Myocyte (in vitro differentiated cells): ENCODE results near the gene SYCE1L. TPM values are rescaled to one million over a fixed set of nuclear protein-coding genes. Genes with fewer than 3 reads are reported as not detected.
"Not testable (repeated sequence)": the region's sequence is repeated elsewhere in the genome, so short reads cannot be mapped to it uniquely, and the experiment has no call there.

Experiments
- DNase-seq: peaks from one replicate; pipeline ENCODE4 v3.0.0-alpha.2; 2012; ENCODE audit warnings: low read depth
- total RNA-seq: library from RNA; depleted of rRNA; stranded (reverse); fragments of >200 nt; gene quantifications from 2 replicates; pipeline ENCODE4 v1.2.3, GENCODE V29; 2014

The SYCE1L gene
- total RNA-seq, 1 donor from 2014 or later = 0.45 TPM

DNA sequence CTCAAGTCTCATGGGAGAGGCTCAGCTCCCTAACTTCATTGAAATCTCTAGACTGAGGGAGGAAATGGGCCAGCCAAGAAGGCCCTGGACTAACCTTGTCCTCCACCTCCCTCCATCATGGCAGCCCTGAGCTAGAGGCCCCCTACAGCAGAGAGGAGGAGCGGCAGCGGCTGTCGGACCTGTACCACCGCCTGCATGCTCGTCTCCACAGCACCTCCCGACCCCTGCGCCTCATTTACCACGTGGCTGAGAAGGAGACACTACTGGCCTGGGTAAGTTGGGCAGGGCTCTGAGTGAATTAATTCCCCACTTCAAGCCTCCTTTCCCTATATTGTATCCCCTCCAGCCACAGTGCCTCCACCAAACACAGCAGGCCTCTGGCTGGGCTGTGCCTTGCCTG lies 3.8 kb upstream of the SYCE1L start:
- DNase-seq = no peak

- no peak for DNase-seq
These were observed 1.5 kb upstream of the SYCE1L start for GRCh38 chr16:77197747-77198146.

- no peak for DNase-seq
These were observed 7.3 kb downstream of the SYCE1L start for GRCh38 chr16:77206533-77206932.

- no peak for DNase-seq
These were observed 7.8 kb downstream of the SYCE1L start for GRCh38 chr16:77207030-77207429.

- DNase-seq = no peak
These were observed 9.2 kb downstream of the SYCE1L start for GRCh38 chr16:77208382-77208781.

DNA sequence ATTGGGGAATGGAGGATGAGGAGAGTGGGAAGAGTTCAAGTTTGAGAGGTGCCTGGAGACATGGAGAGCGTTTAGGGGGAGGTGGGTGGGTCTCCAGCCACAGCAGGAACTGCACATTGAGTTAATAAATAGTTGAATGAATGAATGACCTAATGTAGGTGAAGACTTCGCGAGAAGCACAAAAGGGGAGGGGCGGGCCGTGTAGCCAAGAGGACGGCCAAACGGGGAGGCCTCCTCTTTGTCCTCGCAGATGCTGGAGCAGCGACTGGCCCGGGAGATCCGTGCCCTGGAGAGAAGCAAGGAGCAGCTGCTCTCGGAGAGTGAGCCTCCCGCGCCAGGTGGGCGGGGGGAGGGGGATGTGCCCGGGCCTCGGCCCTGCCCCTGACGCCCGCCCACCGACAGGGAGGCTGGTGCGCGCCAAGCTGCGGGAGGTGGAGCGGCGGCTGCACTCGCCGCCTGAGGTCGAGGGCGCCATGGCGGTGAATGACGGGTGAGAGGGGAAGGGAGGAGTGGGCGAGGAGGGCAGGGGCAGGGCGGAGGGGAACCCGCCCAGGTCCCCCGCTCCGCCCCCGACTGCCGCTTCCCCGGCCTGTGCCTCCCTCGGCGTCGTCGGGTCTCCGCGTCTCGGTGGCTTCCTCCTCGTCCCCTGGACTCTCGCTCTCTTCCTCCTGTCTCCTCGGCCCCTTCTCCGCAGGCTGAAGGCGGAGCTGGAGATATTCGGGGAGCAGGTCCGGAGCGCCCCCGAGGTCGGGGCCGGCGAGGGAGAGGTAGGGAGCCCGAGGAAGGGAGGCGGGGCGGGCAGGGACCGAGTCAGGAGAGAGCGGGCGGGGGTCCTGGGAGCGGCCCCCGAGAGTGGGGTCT lies 12.9 kb downstream of the SYCE1L start:
- DNase-seq = peak; percentile 77

DNA sequence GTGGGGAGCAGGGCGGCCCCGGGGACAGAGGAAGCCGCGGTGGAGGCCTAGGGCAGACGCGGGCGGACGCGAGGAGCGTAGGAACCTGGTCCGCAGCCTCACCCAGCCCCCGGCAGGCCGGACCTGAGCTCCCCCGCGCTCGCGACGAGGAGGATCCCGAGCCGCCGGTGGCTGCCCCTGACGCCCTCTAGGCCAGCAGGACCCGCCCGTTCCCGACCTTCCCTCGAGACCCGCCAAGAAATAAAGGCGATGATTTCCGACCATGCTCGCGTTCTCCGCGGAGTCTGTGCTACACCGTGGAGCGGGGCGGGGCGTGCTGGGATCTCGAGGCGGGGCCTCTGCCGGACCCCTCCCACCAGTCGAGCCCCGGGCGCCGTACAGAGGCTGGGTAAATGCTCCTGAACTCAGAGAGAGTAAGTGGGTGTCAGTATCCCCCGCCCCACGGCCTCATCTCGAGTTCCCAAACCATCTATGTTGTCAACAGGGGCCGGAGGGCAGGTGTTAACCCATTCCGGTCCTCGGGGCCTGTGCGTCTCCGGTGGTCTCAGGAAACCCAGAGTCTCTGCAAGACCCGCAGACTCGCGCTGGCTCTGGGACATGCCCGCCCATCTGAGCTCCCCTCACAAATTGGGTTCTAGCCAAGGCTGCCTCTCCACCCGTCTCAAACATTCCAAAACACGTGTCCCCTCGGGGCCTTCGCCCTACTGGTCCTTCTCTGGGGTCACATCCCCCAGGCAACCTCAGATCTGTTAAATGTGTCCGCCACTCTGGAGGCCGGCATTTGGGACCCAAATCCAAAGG lies 13.7 kb downstream of the SYCE1L start:
- DNase-seq = peak; percentile 36

DNA sequence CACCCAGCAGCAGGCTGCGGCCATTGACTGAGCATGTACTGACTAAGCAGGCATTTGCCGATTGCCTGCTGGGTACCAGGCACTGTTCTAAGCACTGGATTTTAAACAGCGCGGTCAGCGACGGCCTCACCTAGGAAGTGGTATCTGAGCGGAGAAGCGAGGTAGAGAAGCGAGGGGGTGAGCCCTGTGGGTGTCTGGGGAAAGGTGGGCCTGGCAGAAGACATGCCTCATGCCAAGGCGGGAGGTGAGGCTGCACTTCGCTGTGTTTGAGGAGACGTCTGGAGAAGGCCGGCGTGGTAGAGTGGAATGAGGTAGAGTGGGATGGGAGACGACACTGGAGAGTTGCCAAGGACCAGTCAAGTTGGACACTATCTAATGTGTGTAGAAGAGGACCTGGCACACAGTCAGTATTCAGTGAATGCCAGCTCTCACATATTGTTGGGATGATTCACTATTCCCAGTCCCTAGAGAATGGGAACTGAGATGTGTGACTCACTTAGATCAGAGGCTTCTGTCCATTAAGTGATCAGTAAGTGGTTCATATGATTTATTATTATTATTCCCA lies 14.4 kb downstream of the SYCE1L start:
- peak; percentile 88 for DNase-seq

DNA sequence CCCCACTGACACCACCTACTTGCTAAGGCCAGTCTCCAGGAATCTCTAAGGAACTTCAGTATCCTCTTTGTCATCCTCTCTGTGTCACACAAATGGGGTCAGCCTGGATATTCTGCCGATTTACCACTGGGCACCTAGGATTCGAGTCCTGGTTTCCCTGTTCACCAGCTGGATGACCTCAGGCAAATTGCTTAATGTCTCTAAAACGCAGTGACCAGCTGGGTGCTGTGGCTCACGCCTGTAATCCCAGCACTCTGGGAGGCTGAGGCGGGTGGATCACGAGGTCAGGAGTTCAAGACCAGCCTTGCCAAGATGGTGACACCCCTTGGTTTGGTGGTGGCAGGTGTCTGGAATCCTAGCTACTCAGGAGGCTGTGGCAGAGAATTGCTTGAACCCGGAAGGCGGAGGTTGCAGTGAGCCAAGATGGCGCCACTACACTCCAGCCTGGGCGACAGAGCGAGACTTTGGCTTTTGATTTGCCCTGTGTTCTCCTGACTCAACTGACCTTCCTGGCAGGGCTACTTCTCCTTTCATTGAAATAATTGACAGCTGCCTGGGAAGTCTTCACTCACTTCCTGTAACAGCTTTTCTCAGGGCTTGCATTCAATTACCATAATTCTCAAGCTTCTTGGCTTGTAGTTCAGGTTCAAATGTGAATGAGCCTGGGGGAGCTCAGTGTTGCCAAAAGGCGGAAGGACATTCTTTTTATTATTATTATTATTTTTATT lies 15.4 kb downstream of the SYCE1L start:
- no peak for DNase-seq

- no peak for DNase-seq
These were observed 20.2 kb downstream of the SYCE1L start for GRCh38 chr16:77219437-77219836.

- no peak for DNase-seq
These were observed 21.2 kb downstream of the SYCE1L start for GRCh38 chr16:77220427-77220826.

DNA sequence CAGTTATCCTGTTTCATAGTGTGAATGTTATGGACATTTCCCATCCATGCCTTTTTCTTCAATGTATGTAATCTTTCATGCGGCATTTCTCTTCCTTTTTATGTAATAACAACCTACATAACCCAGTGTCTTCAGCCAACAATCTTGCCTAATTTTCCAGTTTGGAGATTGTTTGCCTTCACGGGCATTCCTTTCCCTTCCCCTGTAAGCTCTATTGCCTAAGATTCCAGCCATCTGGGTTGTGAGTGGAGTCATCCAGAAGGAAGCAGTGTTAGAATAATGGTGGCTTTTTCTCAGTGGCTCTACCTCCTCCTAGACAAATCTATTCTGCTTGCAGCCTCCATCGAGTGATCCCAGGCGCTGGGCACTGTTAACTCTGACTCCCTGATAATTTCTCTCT lies 22.3 kb downstream of the SYCE1L start:
- no peak for DNase-seq

DNA sequence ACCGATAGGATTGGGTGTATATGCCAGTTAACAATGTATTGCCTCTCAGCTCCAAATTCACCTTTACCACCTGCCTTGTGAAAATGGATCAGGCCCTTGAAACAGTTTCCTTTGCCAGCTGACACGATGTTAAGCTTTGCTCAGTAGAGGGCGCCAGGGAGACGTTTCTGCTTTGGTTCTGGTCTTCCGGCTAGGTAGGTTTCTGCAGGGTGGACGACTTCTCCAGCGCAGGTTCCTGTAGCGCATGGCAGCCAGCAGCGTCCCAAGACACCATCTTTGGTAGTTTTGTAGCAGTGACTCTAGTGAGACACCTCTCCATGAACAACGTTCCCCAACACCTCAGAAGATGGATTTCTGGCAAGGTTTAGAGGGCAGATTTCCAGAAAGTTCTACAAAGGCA lies 24.0 kb downstream of the SYCE1L start:
- DNase-seq = no peak

GRCh38 chr16:77225182-77225581 lies 26.0 kb downstream of the SYCE1L start:
- no peak for DNase-seq

DNA sequence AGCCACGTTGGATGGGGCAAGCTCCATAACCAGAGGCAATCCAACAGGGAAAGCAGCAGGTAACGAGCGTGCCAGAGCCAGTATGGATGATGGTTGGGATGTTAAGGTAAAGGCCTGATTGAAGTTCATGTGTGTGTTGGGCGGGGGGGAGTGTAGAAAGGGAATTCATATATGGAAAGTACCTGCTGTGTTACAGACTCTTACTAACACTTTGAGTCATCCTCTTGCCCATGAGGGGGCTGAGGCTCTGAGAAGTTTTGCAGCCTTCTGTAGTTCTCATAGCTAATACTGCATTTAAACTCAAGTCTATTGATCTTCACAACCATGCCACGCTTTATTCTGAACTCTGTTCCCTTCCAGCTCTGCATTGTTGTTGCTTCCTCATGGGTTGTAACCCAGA lies 28.5 kb downstream of the SYCE1L start:
- DNase-seq = no peak

GRCh38 chr16:77231047-77231446 lies 31.8 kb downstream of the SYCE1L start:
- DNase-seq = no peak

- DNase-seq = no peak
These were observed 34.8 kb downstream of the SYCE1L start for GRCh38 chr16:77233799-77234519.

DNA sequence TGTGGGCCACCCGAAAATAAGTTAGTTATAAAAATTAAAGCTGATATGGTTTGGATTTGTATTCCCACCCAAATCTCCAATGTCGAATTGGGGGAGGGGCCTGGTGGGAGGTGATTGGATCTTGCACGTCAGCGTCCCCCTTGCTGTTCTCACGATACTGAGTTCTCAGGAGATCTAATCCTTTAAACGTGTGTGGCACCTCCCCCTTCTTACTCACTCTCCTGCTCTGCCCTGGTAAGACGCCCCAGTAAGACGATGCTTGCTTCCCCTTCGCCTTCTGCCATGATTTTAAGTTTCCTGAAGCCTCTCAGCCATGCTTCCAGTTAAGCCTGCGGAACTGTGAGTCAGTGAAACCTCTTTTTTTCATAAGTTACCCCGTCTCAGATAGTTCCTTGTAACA lies 35.4 kb downstream of the SYCE1L start:
- no peak for DNase-seq

DNA sequence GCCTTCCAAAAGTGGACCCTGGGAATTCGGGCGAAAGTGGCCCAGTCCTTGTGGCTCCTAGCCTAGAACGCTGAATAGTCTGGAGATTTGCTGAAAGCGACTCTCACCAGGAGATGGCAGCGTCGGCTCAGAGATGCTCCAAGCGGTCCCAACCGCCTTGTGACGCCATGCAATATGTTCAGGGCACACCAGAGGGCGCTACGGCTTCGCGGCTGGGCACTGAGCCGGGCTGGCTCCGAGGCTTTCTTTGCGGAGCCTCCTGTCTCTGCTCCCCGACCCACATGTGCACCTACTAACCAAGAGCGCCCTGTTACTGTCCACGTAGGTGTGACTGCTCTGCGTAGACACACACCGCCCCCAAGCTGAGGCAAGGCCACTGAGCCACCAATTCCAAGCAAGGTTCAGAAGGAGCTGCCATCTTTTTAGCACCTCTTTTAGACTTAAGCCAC lies 36.9 kb downstream of the SYCE1L start:
- DNase-seq = peak; percentile 84

DNA sequence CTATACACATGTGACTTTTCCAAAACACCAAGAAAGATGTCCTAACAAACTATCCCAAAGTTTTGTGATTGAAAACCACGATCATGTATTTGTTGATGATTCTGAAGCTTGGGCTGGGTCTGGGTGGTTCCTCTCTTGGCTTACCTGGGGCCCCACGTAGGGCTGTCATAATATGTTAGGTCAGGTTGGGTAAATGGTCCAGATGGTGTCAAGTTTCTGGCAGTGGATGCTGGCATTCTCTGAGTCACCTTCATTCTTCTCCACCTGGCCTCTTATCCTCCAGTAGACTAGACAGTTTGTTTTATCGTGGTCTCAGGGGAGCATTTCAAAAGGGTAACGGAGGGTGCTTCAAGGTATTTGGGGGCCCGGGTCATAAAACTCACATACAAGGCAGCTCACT lies 39.4 kb downstream of the SYCE1L start:
- DNase-seq = no peak

DNA sequence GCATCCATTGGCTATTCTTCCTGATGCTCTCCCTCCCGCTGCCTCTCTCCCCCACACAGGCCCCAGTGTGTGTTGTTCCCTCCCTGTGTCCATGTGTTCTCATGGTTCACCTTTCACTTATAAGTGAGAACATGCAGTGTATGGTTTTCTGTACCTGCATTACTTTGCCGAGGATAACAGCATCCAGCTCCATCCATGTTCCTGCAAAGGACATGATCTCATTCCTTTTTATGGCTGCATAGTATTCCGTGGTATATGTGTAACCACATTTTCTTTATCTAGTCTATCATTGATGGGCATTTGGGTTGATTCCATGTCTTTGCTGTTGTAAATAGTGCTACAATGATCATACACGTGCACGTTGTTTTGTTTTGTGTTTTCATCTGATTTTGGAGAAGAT lies 43.3 kb downstream of the SYCE1L start:
- DNase-seq = not testable (repeated sequence)
